Measurements from ENCODE around the gene EGFL8. TPM values are rescaled to one million over a fixed set of nuclear protein-coding genes. Genes with fewer than 3 reads are reported as not detected.
"Not testable (repeated sequence)": the region's sequence is repeated elsewhere in the genome, so short reads cannot be mapped to it uniquely, and the experiment has no call there.

EGFL8 gene
- total RNA-seq, 1 donor from 2014 or later = 2.7 TPM

DNA sequence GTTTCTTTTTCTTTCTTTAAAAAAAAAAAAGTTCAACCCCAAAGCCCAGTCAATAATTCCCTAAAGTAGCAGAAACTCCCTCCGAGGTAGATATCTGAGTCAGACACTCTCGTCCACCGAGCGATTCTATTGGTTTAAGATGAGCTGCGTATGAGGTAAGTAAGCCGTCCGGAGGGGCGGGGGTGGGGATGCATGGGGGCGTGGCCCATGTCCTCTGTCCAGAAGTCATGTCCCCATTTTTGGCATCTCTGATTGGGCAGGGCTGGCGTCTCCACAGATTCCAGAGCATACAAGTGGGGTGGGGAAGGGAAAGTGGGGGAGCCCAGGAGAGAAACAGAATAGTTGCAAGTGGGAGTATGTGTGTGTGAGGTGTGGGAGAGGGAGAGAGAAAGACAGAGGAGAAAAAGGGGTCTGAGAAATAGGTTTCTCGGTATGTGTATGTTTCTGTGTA, 21.3 kb downstream of the EGFL8 start:
- peak; percentile 88 for DNase-seq

- DNase-seq = not testable (repeated sequence)
Measured at GRCh38 chr6:32186151-32186840, 21.9 kb downstream of the EGFL8 start.

DNA sequence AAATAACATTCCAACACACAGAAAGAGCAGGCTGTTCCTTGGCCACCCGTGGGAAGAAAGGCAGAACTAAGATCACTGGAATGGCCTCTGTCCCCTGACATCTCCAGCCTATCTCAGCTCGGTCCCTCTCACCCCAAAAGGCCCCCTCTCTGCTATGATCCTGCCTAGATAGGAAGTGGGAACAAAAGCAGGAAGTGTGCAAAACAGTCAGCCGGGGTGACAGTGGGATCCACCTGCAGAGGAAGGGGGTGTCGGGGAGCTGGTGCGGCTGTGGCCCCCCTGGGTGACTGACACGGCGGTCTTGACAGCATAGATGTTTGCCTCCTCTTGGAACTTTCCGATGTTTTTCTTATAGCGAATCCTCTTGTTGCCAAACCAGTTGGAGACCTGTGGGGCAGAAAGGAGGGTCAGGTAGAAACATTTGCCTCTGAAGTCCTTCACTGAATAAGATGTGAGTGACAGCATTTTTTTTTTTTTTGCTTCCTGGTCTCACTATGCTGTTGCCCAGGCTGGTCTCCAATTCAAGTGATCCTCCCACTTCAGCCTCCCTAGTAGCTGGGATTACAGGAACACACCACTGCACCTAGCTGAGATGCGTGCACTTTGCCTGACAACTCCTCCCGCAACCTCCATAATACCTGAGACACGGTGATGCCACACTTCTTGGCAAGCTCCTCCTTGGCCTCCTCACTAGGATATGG, 22.8 kb downstream of the EGFL8 start:
- peak; percentile 76 for DNase-seq

GRCh38 chr6:32187725-32188380, 23.5 kb downstream of the EGFL8 start:
- DNase-seq = not testable (repeated sequence)

DNA sequence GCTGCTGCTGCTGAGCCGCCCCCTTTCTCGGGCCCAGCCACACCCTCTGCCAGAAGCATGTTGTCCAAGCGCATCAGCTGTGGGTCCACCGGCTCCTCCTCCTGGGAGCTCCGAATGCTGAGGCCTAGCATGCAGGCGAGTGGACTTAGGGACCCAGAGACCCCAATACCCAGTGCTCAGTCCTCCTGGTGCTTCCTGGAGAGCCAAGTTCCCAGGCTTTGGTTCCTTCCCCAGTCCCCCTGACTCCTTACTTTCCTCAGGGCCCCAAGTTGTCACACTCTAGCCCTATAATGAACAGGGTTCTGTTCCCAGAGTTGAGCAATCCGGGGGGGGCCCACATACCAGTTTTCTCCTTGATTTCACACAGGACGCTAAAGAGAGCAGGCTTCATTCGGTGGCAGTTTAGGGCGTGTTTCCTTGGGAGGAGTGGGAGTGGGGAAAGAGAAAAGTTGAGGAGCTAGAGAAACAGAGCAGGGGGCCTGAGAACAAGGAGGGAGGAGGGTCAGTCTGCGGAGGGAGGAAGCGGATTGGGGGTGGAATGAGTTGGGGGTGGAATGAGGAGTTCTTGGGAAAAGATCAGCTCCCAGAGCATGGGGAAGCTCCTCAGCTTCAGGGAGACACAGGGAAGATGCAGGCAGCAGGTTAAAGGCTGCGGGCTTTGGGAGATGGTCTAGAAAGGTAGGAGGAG, 24.1 kb downstream of the EGFL8 start:
- DNase-seq = peak; percentile 50

GRCh38 chr6:32189069-32189741, 24.8 kb downstream of the EGFL8 start:
- DNase-seq = no peak

DNA sequence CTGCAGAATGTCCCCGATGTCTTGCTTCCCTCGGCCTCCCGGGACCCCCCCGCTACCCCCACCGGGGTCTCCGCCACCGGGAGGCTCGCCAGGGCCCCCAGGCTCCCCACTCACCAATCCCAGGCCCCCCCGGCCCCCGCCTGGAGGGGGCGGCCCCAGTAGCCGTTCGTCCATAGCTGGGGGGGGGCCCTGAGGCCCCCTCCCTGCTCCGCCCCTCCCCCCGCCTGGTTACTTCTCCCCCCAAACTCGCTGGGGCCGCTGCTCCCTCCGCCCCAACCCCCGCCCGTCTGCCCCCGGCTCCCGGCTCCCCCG, 25.3 kb downstream of the EGFL8 start:
- no peak for DNase-seq

DNA sequence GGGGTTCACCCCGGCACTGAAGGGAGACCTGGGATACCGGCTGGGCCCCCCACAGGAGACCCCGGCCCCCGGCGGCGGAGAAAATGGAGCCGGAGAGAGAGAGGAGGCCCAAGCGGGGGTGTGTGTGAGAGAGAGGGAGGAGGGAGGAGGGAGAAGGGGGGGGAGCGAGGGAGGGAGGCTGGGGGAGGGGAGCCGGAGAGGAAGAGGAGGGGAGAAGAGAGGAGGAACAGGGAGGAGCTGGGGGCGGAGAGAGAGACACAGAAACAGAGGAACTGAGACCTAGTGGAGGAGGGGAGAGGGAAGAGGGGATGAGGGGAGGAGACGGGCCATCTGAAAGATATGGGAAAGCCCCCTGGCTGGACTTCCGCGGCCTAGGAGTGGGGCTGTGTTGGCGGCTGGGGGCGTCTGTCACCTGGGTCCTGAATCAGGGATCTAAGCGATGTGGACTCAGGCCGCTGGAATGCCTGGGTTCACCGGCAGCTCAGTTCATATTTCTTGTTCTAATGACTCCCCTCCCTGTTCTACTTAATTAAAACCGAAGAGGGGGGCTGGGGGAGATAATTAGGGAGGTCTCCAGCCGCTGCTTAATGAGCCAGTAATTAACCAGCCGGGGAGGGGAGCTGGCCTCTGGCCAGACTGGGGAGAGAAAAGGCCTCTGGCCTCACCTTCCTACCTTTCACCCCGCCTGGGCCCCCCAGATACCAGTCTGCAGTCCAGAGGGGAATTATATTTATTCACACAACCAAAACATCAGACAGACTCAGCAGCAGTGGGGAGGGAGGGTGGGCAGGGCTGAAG, 25.9 kb downstream of the EGFL8 start, which contains the start of gene PBX2:
Gene PBX2, minus strand, starts transcription at position 149 of the 798 bp plus-strand sequence. CDS start 287 bp downstream, outside the sequence.
- DNase-seq = peak; percentile 92

DNA sequence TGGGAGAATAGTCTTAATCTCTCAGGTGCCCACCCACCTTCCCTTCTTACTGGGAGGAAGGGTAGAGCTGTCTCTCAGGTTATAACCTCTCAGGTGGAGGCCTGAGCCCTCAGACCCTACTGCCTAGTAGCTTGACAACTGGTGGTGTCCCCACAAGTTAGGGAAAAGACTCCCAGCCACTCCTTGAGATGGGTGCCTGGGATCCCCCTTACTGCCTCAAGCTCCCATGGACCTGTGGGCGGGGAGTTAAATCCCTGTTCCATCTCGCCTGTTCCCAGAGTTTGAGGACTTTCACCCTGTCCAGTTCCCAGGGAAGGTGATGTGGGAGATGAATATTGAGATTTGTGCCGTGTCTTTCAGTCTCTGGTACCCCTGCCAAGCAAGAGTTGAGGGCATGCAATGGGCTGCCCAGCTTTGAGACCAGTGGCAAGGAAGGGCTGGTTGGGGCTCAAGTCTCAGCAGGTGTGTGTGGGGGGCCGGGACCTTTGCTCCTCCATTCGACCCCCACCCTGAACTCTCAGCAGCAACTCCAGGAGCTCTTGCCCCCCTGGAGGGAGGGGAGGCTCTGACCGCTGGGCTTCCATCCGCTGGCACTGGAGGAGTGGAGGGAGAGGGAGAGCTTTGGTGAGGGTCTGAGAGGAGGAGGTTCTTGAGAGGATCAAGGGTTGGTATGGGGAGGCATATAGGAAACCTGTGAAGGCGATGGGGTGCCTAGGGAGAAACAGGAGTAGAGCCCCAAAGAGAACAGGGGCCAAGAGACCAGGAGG, 26.7 kb downstream of the EGFL8 start:
- no peak for DNase-seq

DNA sequence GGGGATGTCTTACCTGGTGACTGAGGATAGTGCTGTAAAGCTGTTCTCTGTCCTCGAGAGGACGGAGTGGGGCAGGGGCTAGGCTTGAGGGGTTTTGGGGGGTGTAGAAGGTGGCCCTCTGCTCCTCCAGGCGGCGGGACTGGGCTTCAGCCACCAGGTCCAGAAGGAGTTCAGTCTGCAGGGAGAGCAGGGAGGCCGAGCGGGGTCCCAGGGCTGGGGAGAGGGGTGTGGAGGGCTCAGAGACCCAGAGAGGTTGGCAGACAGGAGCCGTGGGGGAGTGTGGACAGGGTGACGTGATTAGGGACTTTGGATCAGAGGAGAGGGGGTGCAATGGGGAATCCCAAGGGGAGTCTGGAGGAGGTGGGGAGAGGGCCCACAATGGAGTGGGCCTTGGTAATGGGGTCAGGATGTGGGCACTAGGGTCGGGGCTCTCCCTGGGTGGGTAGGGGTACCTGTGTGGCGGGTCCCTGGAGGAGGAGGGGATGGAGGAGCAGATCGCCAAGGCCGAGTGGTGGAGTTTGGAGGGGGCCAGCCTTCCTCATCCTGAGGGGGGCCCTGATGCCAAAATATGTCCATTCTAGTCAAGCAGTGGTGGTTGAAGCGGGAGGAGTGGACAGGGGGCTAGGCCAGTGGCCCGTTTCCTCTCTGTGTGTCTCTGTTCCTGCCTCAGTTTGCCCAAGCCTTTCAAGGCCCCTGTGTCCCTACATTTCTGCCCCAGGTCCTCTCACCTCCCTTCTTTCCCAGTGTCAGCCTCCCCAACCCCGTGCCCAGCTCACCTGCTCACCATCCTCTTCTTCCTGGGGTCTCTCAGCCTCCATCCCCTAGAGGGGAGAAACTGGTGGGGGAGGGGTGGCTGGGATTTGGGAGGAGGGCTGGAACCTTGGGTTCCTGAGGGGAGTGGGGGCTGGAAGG, 27.6 kb downstream of the EGFL8 start:
- no peak for DNase-seq

- DNase-seq = peak; percentile 66
Measured at GRCh38 chr6:32192608-32193039, 28.2 kb downstream of the EGFL8 start, which contains the start of gene GPSM3. TSS of gene GPSM3 (minus strand) at chr6:32192643. CDS start at chr6:32192513, 130 bp downstream.

- DNase-seq = not testable (repeated sequence)
Measured at GRCh38 chr6:32193096-32193495, 28.7 kb downstream of the EGFL8 start.

DNA sequence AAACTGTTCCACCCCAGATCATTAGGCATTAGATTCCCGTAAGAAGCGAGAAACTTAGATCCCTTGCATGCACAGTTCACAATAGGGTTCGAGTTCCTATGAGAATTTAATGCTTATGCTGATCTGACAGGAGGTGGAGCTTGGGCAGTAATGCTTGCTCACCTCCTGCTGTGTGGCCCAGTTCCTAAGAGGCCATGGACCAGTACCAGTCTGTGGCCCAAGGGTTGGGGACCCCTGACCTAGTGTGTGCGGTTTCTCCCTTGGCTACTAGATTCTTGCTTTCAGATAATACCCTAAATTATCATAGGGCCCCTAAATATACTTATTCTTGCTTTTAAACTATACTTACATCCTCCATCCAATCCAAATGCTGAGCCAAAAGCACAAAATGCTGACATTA, 30.0 kb downstream of the EGFL8 start:
- no peak for DNase-seq

DNA sequence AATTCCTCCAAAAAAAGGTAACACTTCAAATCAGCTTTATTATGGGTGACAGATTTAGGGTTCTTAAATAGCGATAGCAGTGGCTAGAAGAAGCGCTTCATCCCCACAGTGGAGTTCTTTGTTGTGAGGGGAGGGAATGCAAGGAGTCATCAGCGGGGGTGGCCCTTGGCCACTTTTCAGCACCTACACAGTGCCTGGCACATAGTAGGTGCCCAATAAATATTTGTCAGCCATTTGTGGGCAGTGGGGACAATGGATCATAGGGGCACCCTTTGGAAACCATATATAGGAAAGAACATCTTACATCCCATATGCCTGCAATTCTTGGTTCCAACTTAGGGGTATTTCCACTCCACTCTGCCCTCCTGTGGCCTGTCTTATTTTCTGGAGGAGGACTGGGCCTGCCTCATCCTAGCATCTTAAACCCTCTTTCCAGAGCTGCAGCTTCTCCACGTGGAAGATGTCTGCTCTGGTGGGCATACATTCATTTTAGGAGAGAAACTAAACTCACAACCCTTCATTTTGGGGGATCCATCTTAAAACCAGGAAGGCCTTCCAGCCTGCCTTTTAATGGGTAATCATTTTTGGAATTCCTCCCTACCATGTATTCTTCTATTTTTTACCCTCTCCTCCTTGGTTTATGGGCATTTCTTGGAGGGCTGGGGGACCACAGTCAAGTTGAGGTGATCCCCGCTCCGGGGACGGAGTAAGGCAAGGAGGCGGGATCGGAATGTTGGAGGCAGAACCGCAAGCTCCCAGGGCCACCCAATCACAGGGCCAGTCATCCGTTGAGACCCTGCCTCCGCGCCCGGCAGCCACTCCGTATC, 30.6 kb downstream of the EGFL8 start:
- peak; percentile 83 for DNase-seq

DNA sequence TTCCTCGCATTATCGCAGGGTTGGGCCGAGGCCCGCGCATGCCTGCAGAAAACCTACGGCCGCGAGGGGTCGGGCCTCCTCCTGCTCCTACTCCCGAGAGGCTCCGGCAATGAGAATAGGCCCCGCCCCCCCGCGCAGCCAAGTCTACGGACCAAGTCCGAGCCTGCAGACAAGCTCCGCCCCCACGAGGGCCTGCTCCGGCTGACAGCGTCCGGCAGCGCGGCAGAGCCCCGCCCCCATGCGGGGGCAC, 31.2 kb downstream of the EGFL8 start:
- peak; percentile 100 for DNase-seq

DNA sequence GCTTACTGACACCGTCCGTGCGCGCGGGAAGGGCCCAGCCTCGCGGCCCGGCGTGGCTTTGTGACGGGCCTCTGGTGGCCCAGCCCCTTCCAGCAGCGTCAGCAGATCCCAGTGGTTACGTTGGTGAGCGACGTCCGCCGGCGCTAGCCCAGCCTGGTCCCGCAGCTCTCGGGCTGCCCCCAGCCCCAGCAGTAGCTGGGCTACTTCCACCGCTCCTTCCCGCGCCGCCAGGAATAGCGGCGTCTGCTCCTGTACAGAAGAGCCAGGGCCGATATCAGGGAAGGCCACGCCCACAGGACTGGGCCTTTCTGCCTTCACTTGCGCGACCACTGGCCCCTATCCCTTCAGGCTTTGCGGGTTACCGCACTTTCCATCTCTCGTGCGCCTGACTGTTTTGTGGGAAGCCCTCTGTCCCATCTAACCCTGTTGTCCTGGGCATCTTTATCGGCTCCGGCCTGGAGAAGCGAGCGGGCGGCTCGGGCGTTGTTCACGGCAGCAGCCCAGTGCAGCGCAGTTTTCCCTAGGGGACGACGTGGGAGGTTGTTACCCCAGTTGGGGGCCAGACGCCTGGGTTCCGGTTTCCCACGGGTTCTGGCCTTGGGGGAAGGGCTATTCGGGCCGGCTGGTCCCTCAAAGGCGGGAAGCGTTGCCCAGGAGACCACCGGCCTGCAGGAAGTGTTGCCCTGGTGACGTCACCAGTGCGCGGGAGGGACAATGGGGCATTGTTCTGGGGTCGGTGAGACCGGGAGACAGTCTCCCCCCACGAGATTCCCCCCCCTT, 31.7 kb downstream of the EGFL8 start:
- peak; percentile 100 for DNase-seq

DNA sequence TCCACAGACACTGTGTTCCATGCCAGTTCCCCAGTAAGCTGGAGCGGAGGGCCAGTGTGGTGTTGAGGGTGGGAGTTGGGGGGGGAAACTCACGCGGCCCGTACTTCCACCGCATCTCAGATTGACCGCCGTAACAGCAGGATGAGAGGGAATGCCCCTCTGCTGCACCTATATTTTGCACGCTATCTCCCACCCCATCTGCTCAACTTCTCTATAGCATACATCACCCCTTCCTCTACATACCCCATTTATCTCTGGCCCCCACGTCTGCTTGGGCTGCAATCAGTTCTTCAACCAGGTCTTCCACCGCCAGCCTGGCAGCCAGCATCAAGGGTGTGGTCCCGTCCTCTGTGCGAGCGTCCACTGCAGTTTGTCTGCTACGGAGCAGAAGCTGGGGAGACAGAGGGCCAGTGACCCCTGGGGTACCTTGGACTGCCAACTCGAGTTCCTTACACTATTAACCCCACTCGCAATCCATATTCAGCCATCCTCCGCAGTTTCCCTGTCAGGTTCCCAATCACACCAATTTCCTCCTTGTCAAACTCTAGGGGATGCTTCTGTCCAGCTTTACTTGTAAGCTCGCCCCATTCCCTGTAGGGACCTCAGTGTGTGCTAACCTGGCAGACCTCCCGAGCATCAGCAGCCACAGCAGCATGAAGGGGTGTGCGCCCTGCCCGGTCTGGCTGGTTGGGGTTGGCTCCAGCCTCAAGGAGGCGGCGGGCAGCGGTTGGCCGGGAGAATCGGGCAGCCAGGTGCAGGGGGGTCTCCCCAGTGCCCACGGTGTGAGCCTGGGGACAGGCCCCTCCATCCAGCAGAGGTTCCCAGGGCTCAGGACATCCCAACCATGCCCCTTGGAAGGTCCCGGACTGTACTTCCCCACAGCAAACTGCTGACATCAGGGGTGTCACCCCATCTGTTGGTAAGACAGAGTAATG, 32.6 kb downstream of the EGFL8 start:
- peak; percentile 68 for DNase-seq
